NK-92 treated with Interleukin-12 subunit alpha and Interleukin-12 subunit beta, amount 100 ng/mL, for 24 hours (cell line): Measurements from ENCODE around the gene LRP4.
"Not testable (repeated sequence)": the region's sequence is repeated elsewhere in the genome, so short reads cannot be mapped to it uniquely, and the experiment has no call there.

Source experiments
- DNase-seq: peaks from one replicate; lab custom pipeline; 2025; lab: John Stamatoyannopoulos, UW

LRP4 gene, protein sequence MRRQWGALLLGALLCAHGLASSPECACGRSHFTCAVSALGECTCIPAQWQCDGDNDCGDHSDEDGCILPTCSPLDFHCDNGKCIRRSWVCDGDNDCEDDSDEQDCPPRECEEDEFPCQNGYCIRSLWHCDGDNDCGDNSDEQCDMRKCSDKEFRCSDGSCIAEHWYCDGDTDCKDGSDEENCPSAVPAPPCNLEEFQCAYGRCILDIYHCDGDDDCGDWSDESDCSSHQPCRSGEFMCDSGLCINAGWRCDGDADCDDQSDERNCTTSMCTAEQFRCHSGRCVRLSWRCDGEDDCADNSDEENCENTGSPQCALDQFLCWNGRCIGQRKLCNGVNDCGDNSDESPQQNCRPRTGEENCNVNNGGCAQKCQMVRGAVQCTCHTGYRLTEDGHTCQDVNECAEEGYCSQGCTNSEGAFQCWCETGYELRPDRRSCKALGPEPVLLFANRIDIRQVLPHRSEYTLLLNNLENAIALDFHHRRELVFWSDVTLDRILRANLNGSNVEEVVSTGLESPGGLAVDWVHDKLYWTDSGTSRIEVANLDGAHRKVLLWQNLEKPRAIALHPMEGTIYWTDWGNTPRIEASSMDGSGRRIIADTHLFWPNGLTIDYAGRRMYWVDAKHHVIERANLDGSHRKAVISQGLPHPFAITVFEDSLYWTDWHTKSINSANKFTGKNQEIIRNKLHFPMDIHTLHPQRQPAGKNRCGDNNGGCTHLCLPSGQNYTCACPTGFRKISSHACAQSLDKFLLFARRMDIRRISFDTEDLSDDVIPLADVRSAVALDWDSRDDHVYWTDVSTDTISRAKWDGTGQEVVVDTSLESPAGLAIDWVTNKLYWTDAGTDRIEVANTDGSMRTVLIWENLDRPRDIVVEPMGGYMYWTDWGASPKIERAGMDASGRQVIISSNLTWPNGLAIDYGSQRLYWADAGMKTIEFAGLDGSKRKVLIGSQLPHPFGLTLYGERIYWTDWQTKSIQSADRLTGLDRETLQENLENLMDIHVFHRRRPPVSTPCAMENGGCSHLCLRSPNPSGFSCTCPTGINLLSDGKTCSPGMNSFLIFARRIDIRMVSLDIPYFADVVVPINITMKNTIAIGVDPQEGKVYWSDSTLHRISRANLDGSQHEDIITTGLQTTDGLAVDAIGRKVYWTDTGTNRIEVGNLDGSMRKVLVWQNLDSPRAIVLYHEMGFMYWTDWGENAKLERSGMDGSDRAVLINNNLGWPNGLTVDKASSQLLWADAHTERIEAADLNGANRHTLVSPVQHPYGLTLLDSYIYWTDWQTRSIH (N-terminal part only)

GRCh38 chr11:46918083-46918787, at the start of gene LRP4:
Gene LRP4, minus strand, starts transcription at chr11:46918550. Its CDS starts 171 bp downstream, at chr11:46918379.
- DNase-seq: no peak

DNA sequence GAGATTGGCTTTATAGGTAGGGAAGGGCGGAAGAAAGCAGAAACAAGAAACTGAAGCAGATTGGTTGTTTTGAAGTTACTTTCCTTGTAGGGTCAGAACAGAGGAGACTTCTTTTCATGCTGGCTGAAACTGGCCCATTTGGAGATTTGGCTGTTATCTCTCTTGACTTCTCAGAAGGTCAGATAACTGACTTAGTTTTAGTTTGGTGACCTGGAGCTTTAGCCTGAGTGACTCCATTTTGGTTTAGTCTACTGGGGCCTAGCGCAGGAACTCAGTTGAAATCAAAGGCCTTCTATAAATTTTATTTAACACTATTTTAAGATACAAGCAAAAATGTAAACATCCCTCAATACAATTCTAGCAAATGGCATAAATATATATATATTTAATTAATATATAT, 49.6 kb upstream of the LRP4 start:
- DNase-seq: no peak

DNA sequence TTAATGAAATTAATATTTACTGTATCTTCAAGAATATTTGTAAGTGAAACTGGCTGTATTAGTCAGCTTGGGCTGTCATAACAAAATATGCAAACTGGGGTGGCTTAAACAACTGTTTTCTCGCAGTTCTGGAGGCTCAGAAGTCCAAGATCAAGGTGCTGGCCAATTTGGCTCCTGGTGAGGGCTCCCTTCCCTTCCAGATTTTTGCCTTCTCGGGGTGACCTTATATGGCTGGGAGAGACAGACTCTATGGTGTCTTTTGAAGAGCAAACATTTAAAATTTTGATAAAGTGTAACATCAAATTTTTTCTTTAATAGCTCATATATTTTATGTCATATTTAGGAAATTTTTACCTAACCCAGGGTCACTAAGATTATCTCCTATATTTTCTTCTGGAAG, 48.4 kb upstream of the LRP4 start:
- DNase-seq: no peak

DNA sequence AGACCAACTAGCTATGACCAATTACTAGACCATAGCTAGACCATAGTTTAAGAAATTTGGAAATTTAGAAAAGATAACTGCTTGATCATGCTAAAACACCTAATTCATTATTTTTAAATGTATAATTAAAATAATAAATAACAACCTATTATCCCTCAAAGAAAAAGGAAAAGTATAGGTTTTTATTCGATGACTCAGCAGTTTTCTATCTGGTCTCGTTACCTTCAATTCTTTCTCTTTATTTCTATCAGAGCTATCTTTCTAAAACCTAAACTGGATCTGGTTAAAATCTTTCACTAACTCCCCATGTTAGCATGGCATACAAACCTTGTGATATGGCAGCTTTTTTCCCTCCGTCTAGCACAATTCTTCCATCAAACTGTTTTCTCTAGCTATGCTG, 45.5 kb upstream of the LRP4 start:
- no peak for DNase-seq

GRCh38 chr11:46961886-46962285, 43.5 kb upstream of the LRP4 start:
- DNase-seq: not testable (repeated sequence)

- no peak for DNase-seq
These were observed 42.7 kb upstream of the LRP4 start for GRCh38 chr11:46961041-46961440.

DNA sequence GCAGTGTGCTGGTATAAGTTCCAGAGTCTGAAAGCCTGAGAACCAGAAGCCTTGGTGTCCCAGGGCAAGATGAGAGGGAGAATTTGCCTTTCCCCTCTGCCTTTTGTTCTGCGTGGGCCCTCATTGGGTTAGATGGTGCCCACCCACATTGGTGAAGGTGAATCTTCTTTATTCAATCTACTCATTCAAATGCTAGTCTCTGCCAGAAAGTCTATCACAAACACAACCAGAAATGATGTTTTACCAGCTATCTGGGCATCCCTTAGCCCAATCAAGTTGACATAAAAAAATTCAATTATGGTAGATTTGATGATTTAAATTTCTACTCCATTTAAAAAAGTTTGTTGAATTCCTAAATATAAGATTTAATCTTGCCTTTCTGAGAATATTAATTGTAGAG, 40.4 kb upstream of the LRP4 start:
- DNase-seq: no peak

DNA sequence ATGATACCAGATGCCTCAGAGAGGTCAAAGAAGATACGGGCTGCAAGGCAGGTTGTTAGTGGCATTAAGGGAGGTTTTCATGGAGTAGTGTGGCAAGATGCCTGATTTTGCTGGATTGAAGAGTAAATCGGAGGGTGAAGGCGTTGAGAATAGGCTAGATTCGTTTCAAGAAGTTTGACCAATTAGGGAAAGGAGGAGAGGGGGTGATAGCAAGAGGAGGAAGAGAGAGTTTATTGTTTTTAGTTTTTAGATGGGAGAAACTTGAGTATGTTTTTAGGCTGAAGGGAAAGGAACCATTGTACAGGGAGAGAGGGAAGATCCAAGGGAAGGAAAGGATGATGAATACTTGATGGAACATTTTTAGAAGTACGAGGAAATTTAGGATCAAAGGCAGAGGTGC, 34.7 kb upstream of the LRP4 start:
- DNase-seq: no peak

GRCh38 chr11:46952553-46952952, 34.2 kb upstream of the LRP4 start:
- DNase-seq: no peak

DNA sequence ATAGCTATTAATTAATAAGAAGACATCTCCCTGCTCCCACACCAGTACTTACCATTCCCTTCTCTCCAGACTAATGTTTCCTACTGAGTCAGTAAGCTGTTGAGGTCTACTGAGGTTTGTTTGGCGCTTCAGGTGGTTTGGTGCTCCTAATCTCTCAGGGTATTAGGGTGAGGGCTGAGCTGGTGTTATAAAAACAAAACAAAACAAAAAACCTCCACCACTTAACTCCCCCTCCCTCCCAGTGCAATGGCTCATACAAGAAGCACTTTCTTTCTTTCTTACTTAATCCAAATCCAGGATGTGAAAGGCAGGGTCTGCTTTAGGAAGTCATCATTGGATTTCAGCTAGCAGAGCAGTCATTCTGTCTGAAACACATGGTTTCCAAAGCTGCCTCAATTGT, 33.5 kb upstream of the LRP4 start:
- DNase-seq: no peak

- no peak for DNase-seq
These were observed 30.9 kb upstream of the LRP4 start for GRCh38 chr11:46949297-46949696.

GRCh38 chr11:46948378-46949131, 30.2 kb upstream of the LRP4 start:
- no peak for DNase-seq

DNA sequence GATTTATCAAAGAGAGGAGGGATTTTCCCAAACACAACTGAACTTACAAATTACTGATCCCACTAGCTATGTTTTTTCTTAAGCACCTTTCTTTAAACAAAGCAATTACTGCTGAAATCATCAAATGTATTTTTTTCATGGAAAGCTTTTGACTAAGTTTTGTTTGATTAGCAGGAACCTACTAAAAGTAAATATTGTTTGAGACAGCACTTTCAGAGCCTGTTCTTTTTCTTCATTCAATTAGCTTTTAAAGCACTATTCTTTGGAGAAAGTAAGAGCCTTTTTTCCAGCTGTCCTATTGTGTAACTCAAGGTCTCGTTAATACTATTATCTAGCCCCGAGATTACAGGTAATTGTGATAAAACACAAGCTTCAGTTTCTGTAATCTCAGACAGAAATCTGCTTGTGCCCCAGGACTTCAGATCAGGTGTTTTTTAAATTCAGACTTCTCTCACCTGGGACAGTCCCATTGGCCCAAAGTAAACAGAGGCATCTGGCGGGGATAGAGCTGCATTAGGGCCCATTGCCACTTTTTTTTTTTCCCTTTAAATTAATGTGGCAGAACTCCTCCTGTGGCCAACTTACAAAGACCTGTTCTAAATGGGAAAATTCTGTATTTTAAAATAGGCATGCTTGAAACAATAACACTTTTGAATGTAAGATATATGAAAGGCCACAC, 29.2 kb upstream of the LRP4 start:
- no peak for DNase-seq

DNA sequence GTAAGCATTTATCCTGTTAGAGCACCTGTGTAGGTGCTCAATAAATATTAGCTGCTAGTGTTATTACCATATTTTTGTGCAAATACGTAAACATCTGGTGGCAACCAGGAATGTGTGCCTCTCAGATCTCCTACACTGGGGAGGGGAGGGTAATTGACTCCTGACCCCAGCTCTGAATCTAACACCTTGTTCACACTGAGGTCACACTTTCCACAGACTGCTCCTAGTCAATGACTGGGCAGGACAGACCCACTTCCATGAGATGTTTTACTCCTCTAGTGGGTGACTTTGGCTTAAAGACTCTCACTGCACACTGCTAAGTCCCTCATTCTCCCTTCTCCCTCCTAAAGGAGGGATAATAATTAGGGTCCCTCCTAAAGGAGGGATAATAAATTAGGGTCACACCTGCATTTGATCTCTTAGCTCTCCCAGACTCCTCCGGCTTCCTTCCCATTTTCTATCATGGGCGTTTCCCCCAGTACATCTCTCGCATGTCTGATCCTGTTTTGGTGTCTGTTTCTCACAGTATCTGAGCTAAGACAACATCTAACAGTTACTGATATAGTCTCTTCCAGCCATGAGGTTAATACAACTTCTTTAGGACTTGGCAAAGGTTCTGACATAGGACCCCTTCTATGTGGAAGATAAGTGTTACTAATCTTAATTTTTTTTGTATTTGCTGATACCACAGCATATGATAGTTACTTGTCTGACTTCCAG, 26.2 kb upstream of the LRP4 start:
- no peak for DNase-seq

- DNase-seq: no peak
These were observed 23.8 kb upstream of the LRP4 start for GRCh38 chr11:46942172-46942571.

DNA sequence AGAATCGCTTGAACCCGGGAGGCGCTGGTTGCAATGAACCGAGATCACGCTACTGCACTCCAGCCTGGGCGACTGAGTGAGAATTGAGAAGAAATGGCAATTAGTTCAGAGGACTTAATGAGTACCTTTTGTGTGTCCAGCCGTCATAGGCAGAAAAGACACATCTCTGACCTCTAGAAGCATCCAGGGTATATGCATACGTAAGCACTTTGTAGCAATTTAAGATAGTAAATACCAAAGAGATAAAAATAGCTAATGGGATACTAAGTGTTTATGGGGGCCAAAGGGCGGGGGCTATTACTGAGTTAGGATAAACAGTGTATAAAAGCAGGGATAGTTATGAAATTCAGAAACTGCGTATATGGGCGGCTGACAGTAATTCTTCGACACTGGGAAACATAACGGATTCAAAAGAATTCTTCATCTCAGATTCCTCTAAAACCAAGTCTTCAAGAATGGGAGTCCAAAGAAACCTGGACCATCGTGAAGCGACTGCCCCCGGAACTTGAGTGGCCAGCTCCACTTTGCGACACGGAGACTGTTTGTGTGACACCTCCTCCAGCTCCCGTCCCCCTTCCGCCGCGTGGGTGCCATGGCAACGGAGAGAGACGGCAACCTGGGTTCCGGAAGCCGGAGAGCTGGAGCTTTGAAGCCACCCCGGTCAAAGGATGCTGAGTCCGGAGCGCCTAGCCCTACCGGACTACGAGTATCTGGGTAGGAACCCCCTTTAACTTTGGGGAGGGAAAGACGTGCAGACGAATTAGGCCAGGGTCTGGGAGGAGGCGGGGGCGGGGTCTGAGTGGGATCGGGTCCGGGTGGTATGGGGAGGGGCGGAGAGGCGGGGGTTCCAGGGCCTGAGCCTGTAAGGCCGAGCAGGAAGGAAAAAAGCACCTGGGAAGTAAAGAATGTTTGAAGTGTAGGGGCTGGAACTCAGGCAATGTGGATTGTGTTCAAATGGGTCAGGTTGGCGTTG, 18.1 kb upstream of the LRP4 start, which contains the start of gene CSTPP1:
TSS of gene CSTPP1 (plus strand) at position 624 of the 973 bp plus-strand sequence. CDS start at position 669, 45 bp downstream.
- DNase-seq: peak; percentile 87

DNA sequence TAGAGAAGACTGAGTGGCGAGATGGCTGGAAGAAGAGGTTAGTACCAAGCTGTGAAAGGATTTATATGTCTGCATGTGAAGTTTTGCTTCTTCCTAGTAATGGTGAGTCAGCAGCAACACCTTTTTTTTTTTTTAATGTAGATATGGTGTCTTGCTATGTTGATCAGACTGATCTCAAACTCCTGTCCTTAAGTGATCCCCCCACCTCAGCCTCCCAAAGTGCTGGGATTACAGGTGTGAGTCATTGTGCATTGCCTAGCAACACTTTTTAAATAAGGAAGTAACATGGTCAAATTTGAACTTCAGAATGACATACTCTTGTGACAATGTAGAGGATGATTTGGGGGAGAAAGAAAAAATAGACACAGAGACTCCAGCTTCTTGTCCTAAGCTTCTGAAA, 11.7 kb upstream of the LRP4 start:
- DNase-seq: peak; percentile 28

- DNase-seq: not testable (repeated sequence)
These were observed 10.4 kb upstream of the LRP4 start for GRCh38 chr11:46928701-46929100.
